Stimulated activated CD4-positive, alpha-beta T cell treated with anti-CD3 and anti-CD28 coated beads, Interleukin-12 subunit alpha, Interleukin-12 subunit beta, amount 100 ng/mL, for 24 hours (primary cell): Measurements from ENCODE around the gene BEST4.
"Not testable (repeated sequence)": the region's sequence is repeated elsewhere in the genome, so short reads cannot be mapped to it uniquely, and the experiment has no call there.

Experiments
- DNase-seq, 2 experiments: peaks; one replicate each; pipeline ENCODE4 v3.0.0-alpha.2; 2020; ENCODE audit warnings: low read depth in 2 of 2

BEST4 gene

DNA sequence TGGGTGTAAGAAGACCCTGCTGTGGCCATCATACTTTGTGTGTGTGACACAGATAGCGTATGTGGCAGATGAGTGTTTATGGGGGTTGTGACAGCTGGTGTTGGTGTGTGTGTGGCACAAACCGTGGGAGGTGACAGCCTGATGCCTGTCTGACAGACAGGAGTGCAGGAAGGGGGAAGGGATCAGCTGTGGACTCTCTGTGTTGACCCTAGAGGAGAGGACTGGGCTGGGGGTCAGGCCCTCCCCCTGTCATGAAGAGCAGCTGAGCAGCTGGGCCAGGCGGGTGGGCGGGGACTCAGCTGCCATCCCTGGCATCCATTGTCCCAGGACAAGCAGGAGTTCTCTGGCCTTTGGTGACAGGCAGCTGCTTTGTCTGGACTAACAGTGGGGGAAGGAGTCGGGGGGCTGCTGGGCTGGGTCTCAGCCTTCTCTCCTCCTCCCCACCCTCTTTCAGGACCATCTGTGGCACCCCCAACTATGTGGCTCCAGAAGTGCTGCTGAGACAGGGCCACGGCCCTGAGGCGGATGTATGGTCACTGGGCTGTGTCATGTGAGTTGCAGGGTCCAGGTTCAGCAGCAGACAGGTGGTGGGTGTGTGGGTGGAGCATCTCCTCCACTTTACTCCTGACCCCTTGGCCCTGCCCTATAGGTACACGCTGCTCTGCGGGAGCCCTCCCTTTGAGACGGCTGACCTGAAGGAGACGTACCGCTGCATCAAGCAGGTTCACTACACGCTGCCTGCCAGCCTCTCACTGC, 14.5 kb upstream of the BEST4 start:
- DNase-seq, result no peak

DNA sequence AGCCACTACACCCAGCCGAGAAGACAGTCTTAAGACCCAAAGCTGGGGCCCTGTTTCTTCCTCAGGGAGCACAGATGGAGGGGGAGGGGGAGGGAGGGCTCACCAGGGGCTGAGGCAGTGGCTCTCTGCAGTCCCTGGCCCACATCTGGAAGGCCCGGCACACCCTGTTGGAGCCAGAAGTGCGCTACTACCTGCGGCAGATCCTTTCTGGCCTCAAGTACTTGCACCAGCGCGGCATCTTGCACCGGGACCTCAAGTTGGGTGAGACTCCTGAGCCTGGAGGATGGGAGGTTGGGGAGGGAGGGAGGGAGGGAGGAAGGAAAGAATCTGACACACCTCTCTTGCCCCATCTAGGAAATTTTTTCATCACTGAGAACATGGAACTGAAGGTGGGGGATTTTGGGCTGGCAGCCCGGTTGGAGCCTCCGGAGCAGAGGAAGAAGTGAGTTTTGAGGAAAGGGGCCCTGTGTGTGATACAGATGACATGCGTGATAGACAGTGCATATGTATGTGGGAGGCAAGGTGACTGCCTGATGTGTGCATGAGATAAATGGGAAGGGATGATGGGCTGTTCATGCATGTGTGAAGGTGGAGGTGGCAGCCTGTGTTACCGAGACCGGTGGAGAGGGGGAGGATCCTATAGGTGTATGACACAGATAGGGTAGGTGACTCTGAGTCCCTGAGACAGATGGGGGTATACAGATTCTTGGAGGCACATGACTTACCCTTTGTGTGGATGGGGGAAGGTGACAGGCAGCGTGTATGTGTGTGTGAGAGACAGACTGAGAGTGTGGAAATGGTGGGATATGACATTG, 13.7 kb upstream of the BEST4 start:
- no peak for DNase-seq

DNA sequence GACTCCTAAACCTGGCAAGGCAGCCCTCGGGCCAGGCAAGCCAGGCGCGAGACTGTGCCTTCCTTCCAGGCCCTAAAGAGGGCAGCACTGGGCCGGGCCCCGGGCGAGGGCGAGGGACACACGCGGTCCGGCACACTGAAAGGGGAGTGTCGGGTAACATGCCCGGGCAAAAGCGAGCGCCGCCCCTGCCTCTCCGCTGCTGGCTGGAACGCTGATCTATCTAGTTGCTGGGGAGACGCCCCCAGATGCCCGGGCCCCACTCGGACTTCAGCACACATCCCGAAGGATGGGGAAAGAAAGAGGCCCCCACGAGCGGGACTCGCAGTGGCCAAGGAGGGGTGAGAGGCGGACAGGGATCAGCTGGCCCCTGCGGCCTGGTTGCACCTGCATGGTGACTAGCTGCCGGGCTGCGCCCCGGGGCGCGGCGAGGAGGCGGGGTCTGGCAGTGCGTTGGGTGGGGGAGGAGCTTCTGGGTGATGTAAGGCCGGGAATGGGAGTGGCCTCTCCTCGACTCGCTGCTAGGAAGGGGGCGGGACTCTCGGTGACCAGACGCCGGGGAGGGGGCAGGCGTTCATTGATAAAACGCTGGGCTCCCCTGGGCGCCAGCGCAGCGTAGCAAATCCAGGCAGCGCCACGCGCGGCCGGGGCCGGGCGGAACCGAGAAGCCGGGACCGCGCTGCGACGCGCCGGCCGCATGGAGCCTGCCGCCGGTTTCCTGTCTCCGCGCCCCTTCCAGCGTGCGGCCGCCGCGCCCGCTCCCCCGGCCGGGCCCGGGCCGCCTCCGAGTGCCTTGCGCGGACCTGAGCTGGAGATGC, 12.0 kb upstream of the BEST4 start, which contains the start of gene PLK3:
Gene PLK3, plus strand, starts transcription at position 608 of the 815 bp plus-strand sequence. Its CDS starts 87 bp downstream, at position 695.
- peak; percentile 94 to 98 for DNase-seq

DNA sequence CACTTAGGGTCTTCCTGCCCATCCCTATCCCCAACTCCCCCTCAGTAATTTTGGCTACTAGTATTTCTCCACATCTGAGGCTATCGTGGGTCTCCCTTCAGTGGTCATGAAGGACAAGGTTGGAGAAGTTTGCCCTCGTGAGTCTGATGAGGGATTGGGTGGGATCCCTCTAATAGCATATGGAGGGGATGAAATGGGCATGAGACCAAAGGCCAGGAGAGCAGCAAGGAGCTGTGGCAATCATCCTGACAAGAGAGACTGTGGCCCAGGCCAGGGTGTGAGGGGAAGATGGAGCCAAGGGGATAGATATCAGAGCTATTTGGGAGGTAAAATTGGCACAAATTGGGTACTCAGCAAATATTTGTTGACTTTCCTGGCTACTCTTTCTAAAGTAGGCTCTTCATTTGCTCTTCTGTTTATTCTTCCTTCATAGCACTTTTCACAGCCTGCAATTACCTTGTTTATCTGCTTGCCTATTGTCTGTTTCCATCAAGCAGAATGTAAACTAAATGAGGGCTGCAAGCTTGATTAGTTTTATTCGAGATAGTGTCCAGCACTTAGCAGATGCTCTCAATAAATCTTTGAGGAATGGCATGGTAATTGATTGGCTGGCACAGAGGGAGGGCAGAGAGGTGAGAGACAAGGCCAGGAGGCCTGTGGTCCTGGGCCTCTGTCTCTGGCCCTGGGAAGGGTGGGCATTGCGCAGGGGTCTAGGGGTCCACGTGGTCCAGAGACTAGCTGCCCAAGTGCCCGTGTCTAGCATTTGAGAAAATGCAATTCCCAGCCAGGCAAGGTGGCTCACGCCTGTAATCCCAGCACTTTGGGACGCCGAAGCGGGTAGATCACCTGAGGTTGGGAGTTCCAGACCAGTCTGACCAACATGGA, 10.8 kb upstream of the BEST4 start:
- DNase-seq, result no peak

DNA sequence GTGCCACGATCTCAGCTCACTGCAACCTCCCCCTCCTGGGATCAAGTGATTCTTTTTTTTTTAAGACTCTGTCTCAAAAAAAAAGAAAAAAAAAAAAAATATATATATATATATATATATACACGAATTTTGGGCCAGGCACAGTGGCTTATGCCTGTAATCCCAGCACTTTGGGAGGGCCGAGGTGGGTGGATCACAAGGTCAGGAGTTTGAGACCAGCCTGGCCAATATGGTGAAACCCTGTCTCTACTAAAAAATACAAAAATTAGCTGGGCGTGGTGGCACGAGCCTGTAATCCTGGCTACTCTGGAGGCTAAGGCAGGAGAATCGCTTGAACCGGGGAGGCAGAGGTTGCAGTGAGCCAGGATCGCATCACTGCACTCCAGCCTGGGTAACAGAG, 9.9 kb upstream of the BEST4 start:
- DNase-seq, result not testable (repeated sequence)

DNA sequence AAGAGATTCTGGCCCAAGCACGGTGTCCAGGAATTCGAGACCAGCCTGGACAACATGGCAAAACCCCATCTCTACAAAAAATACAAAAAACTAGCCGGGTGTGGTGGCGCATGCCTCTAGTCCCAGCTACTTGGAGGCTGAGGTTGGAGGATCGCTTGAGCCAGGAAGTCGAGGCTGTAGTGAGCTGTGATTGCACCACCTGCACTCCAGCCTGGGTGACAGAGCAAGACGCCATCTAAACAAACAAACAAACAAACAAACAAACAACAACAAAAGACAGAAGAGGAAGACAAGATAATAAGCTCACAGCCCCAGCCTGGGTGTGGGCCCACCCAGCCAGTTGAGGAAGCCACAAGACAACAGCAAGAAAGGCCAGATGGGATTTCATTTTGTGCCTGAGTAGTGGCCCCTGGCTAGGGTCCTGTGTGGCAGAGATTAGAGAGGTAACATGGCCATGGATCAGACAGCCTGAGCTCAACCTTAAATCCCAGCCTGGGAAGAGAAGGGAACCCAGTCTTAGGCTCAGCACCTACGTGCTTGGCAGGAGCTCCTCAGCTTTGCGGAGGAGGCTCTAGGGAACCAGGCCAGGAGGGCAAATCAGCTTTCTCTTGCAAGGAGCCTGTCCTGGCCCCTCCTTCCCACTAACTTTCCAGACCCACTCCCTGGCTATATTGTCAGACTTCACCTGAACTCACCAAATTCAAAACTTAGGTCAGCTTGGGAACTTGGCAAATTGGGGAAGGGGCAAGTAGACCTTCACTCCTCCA, 4.9 kb upstream of the BEST4 start:
- DNase-seq, result no peak

DNA sequence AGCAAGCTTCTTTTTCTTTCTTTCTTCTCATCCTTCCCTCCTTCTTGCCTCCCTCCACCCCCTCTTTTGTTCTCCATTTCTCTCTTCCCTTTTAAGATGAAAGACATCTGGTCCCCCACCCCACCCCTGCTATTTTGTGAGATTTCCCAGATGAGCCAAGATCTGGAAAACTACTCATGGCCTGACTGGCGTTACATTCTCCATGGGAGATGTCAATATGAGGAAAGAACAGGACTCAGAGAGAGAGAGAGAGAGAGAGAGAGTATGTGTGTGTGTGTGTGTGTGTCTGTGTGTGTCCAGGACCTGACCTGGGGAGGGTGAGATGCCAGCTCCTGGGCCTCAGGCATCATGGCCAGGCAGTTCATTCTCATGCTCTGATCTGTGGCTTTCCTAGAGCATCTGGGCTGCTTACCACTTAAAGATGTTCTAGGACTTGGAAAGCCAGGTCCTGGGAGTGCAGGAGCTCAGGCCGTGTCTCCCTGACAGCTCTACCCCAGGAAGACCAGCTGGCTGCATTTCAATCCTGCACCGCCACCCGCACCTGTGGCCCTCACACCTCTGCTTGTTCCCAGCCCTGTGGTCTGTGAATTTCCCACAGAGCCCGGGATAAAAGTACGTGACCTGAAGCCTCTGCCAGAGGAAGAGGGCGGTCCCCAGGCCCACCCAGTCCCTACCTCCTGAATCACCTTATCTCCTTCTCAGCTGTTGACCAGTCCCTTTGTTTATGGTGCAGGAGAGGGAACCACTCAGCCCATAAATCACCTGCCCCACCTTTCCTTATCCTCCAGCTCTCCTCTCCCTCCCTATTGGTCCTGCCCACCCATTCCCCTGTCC, 3.2 kb upstream of the BEST4 start:
- DNase-seq, result no peak

DNA sequence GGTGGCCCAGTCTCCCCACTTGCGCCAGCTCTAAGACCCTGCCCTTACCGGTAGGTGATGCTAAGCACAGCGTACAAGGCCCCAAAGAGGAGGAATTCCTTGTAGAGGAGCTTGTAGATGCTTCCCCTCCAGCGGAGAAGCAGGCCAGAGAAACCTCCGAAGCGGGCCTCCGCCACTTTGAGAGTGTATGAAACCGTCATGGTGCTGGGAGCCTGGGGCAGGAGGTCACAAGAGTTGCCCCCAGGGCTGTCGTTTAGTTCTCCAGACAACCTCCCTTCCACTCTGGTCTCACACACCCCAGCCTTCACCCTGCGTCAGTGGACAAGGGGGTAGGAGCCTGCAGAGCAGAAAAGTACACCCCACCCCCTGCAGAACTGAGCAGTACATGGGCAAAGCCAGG, 464 bp downstream of the BEST4 start:
- no peak for DNase-seq

DNA sequence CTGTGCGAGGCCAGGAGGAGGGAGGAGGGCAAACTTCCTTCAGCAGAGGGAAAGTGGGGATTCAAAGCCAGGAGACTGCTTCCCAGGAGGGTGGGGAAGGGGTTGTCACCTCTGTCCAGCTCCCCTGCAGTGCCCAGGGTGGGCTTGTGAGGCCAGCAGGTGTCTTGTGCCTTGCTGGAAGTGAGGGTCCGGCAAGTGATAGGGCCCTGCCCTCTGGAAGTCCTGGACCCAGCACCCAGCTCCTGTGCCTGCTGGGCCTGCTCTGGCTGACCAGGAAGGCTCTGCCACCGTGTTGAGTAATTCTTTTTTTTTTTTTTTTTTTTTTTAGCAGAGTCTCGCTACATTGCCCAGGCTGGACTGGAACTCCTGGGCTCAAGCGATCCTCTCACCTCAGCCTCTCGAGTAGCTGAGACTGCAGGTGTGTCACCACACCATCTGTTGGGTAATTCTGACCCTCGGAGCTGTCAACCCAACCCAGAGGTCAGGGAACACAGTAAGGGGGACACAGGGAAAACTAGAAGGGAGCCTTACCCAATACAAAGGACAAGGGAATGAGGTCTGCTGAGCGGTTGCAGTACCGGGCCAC, 1.0 kb downstream of the BEST4 start:
- no peak for DNase-seq

DNA sequence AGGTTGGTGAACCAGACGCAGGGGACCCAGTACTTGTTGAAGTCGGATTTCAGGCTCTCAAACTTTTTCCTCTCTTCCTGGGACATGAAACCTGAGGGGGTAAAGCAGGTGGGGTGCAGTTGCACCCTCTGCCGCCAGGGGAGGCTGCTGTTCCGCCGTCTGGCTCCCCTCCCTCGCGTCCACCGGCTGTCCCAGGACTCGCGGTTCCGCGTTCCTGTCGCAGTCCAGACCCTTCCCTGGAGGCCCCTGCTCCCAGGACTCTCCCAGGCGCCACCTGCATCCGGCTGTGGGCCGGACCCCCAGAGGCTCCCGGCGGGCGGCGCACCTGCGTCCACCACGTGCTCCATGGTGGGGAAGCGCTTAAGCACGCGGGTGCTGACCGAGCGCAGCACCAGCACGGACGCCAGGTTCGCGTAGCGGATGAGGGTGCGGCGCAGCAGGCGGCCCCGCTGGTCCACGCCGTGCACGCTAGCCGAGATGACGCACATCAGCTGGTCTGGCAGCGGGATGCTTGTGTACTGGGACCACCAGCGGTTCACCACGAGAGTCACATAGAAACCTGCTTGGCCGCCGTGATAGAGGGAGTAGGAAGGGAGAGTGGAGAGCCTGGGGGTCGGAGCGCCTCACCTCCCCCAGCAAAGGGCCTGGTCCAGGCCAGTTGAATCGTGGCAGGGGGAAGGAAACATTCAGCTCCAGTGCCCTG, 1.7 kb downstream of the BEST4 start:
- DNase-seq, result no peak

DNA sequence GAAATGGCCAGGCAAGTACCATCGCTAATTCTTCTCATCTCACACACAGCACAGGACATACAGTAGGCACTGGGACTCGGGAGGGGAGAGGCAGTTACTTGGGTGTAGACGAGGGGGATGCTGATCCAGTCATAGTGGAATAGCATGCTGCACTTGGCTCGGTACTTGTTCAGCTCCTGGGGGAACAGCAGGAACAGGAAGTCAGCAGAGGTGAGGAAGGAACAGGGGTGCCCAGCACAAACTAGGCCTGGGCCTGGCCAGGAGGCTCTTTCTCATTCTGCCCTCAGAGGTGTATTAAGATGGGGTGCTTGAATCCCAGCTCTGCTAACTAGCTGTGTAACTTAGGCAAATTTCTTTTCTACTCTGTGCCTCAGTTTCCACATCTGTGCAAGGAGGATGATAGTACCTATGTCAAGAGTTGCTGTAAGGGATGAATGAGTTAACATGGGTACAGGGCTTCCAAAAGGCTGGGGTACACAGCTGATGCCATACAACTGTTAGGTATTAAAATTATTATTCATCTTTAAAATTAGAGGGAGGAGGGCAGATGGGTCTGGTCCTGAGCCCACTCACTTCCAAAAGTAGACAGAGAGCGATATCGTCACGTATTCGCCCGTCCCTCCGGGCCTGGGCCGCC, 2.4 kb downstream of the BEST4 start:
- DNase-seq, result no peak

DNA sequence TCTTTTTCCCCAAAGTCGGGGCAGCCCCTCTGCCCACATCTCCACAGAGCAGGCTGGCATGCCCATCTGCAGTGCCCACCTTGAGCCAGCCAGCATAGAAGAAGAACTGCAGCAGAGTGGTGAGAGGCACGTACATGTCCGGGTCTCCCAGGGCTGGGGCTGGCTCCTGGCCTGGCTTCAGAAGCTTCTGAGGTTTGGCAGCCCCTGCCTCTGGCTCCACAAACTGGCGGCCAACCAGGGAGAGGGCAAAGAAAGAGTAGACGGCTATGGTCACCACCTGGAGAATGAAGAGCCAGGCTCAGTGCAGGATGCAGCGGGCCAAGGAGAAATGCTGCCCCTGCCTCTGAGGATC, 3.0 kb downstream of the BEST4 start:
- DNase-seq, result no peak

DNA sequence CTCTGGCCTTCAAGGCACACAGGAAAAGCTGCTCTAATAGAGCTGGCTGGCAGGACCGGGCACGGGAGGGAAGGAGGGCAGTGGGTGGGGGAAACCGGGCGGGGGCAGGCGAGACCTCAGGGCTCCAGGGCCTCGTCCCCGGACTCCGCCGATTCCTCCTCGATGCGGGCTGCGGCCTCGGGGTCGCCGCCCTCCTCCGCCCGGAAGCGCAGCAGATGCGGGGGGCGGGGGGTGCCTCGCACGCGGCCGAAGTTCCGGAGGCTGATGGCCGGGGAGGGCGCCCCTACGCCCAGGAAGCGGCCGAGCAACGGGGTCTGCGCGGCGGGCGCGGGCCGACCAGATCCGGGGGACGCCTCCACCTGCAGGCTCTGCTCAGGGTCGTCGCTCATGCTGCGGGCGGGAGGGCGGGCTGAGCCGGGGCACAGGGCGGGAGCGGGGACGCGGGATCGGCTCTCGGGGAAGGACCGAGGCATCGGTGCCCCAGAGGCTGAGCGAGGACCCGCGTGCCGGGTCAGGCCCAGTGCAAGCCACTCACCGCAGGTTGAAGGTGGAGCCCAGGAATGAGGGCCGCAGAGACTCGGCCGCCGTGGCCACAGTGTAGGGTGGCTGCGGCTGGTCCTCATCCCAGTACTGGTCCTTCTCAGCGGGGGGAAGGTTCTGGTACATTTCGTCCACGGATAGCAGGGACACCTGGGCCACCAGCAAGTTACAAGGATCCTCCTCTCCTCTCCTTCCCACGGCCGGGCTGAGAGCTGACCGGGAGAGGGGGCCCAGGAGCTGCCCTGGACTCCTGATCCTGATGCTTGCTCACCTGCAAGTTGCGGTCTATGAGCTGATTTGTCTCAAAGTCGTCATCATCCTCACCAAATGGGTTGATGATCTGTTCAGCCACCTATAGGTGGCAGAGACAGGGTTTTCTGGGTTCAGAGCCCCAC, 3.6 kb downstream of the BEST4 start:
- DNase-seq, result no peak

DNA sequence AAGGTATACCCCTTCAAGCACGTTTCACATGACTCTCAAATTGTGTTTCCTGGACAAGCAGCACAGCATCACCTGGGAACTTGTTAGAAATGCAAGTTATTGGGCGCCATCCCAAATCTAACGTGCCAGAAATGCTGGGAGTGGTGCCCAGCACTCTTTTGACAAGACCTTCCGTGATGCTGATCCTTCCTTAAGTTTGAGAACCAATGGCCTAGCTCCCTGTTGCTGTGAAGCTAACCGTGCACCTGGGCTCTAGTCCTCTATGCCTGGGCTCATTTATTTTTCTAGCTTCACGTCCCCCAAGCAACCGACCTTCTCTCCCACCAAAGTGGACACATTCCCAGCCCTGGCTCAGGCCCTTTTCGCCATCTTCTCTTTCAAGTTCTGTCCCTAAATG, 4.3 kb downstream of the BEST4 start:
- DNase-seq, result no peak

DNA sequence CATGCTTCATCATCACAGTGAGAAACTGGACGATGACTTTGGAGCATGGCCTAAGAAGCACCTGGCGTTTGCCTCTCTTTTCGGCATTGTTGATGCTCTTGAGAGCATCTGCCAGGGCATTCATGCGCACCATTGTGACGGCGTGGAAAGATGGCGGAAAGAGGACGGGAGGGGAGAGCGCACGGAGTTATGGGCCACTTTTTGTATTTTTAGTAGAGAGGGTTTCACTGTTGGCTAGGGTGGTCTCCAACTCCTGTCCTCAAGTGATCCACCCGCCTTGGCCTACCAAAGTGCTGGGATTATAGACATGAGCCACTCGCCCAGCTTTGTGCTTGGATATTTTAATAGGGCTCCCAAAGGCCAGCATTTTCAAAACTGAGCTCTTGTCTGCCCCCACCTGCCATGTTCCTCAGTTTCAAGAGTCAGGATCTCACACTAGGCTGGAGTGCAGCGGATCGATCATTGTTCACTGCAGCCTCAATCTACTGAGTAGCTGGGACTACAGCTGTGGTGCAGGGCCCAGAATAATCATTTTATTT, 7.3 kb downstream of the BEST4 start:
- DNase-seq, result no peak

DNA sequence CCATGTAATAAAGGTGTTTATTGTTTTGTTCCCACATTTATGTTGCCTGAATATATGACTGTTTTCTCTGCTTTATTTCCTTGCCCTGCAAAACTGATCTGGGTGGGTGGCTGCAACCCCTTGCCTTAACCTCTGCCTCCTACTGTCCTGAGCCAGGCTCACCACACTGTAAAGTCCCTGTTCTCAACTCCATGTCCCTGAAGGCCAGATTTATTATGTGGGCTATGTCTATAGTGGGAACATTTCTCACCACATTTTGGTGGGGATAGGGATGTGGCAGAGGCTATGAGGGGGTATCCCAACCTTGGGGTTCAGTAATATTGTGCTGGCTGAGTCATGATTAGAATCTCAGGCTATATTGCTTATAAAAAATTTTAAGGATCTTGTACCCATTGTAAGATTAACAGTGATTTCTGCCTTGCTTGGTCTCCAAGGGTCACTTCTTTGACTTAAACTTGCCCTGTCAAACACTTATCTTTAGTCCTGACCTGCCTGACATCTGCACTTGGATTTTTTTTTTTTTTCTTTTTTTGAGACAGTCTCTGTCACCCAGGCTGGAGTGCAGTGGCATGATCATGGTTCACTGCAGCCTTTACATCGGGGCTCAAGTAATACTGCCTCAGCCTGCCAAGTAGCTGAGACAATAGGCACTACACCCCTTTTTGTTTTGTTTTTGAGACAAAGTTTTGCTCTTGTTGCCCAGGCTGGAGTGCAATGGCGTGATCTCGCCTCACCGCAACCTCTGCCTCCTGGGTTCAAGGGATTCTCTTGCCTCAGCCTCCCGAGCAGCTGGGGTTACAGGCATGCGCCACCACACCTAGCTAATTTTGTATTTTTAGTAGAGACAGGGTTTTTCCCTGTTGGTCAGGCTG, 9.0 kb downstream of the BEST4 start:
- DNase-seq, result no peak
